HG03045 (cell line): ENCODE results near the gene UTP20.

Experiments
- ATAC-seq: cut with Tn5 transposase; IDR thresholded peaks from one replicate; pipeline ENCODE4 v1.9.1; 2021; ENCODE audit warnings: mild to moderate bottlenecking, moderate library complexity; ENCODE audit not compliant: unreplicated experiment

UTP20 gene

GRCh38 chr12:101424620-101425019 lies 144.7 kb downstream of the UTP20 start:
- ATAC-seq, result no peak

GRCh38 chr12:101430456-101430855 lies 150.6 kb downstream of the UTP20 start:
- ATAC-seq, result no peak

GRCh38 chr12:101436136-101436535 lies 156.2 kb downstream of the UTP20 start:
- no peak for ATAC-seq
